Vagina (tissue), 2 donors: ENCODE measurements around the gene PCBP4. TPM values are rescaled to one million over a fixed set of nuclear protein-coding genes. Genes with fewer than 3 reads are reported as not detected.
A peak's percentile ranks its signal among the peaks of the same experiment; 100 is the strongest.

ENCODE experiments used
- DNase-seq, 2 donors: peaks; one replicate each; pipeline ENCODE4 v3.0.0-alpha.2; 2017; ENCODE audit errors: extremely low spot score in 2 of 2
- H3K27ac ChIP-seq: fragments of 200-600 bp; sonication (generic); one replicate; pipeline ENCODE4 v1.5.1; 2019
- H3K27me3 ChIP-seq: fragments of 200-600 bp; sonication (generic); one replicate; pipeline ENCODE4 v1.5.1; 2019
- H3K36me3 ChIP-seq, 2 donors: fragments of 200-600 bp; sonication (generic); one replicate each; pipeline ENCODE4 v1.5.1; 2017 to 2019
- H3K4me1 ChIP-seq: fragments of 200-600 bp; sonication (generic); one replicate; pipeline ENCODE4 v1.5.1; 2019
- H3K4me3 ChIP-seq, 2 donors: fragments of 200-600 bp; sonication (generic); 1 replicate in 1 of 2; 2 replicates in 1 of 2; pipeline ENCODE4 v1.5.1; 2016 to 2019
- H3K9me3 ChIP-seq: fragments of 200-600 bp; sonication (generic); one replicate; pipeline ENCODE4 v1.5.1; 2019
- POLR2A ChIP-seq, 2 donors: fragments of 450-650 bp; IDR thresholded peaks; one replicate each; pipeline ENCODE4 v1.6.1; 2017; ENCODE audit warnings: antibody characterized with exemption in 2 of 2, mild to moderate bottlenecking in 2 of 2, moderate library complexity in 2 of 2
- POLR2AphosphoS5 ChIP-seq, 2 donors: sonication (generic); formaldehyde crosslinking; IDR thresholded peaks; one replicate each; pipeline ENCODE4 v1.9.0; 2017; ENCODE audit warnings: antibody characterized with exemption in 2 of 2, mild to moderate bottlenecking in 2 of 2, low read depth in 1 of 2; ENCODE audit not compliant: insufficient read depth in 1 of 2
- intact Hi-C: fragments of 100-400 bp; cut with DNase I; formaldehyde crosslinking; loops from one replicate; pipeline ENCODE4 v1.15.1; 2023
- total RNA-seq: library from RNA; depleted of rRNA; stranded (reverse); fragments of >200 nt; gene quantifications from one replicate; pipeline ENCODE4 v1.2.3, GENCODE V29; 2016
- TF ChIP-seq, protein P1 (sequence below), 3 experiments: fragments of 450-650 bp in 2 of 3; fragments of 200-600 bp in 1 of 3; sonication (generic) in 1 of 3; IDR thresholded peaks; one replicate each; pipeline ENCODE4 v1.5.1; 2017 to 2019; ENCODE audit warnings: antibody characterized with exemption in 3 of 3, mild to moderate bottlenecking in 2 of 3, moderate library complexity in 2 of 3

PCBP4 gene
- total RNA-seq, 1 donor from 2014 or later = 36.6 TPM

DNA sequence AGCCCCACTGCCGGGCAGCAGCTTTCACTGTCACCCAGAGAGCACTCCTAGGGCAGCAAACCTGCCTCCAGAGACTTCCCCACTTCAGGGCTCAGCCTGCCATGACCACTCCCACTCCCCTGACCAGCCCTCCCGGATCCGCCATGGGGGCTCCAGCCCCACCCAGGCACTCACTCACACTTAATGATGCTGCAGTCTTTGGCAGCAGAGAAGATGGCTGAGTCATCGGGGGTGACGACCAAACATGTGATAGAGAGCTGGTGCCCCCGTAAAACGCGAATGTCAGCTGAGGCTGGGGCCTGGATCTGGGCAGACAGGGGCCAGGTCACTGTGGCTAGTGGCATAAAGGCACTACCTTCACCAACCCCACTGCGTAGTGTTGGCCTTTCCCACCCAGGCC is 30.2 kb downstream of the PCBP4 start:
- no peak overlapping the region for H3K4me3 ChIP-seq
- no peaks in the 10 kb centered on the region for H3K9me3 ChIP-seq
- peaks cover 0 to 50% of the 10 kb centered on the region in 2 donors for H3K36me3 ChIP-seq
- no peak overlapping the region for H3K27ac ChIP-seq
- H3K4me1 ChIP-seq = peaks cover 18% of the 10 kb centered on the region
- H3K27me3 ChIP-seq = no peaks in the 10 kb centered on the region
- peak in 1 of 2 donors; percentile 60 for DNase-seq
- no peak for TF ChIP-seq POLR2A (IDR thresholded peaks at IDR 0.05)
- TF ChIP-seq, protein P1, sequence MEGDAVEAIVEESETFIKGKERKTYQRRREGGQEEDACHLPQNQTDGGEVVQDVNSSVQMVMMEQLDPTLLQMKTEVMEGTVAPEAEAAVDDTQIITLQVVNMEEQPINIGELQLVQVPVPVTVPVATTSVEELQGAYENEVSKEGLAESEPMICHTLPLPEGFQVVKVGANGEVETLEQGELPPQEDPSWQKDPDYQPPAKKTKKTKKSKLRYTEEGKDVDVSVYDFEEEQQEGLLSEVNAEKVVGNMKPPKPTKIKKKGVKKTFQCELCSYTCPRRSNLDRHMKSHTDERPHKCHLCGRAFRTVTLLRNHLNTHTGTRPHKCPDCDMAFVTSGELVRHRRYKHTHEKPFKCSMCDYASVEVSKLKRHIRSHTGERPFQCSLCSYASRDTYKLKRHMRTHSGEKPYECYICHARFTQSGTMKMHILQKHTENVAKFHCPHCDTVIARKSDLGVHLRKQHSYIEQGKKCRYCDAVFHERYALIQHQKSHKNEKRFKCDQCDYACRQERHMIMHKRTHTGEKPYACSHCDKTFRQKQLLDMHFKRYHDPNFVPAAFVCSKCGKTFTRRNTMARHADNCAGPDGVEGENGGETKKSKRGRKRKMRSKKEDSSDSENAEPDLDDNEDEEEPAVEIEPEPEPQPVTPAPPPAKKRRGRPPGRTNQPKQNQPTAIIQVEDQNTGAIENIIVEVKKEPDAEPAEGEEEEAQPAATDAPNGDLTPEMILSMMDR (IDR thresholded peaks at IDR 0.05) = no peak
- no peak for TF ChIP-seq POLR2AphosphoS5 (IDR thresholded peaks at IDR 0.05; ENCODE audit: insufficient read depth in 1 of 2, low read depth in 1 of 2)
- intact Hi-C loops = loop anchor here (5.0 kb wide), 1 partner anchor 210 kb away; no protein-coding TSS in a partner anchor

DNA sequence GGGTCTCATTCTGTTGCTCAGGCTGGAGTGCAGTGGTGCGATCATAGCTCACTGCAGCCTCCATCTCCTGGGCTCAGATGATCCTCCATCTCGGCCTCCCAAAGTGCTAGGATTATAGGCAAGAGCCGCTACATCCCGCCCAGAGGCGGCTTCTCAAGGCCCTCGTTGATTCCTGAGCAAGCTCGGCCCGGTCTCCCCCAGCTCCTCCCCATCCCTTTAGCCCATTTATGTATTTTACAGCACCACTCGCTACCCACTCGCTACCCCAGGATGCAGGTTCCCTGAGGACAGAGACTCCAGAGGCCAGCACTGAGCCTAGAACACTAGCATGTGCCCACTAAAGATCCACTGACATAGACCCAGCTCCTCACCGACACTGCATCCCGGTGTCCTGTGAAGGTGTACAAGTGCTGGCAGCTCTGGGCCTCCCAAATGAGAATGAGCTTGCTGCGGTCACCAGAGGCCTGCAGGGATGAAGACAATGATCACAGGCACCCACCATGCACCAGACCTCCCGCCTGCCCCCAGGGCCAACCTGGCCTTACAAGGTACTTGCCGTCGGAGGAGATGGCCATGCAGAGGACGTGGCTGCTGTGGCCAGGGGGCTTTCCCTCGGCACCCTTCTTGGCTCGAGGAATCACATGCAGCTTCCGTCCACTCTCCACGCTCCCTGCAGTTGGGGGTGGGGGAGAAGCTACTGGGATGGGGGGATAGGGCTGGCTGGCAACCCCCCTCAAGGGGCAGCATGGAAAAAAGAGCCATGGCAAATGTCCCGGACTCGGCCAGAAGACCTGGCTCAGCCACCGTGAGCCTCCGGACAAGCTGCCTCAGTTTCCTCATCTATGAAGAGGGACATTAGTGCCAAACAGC is 31.1 kb downstream of the PCBP4 start:
- no peaks in the 10 kb centered on the region for H3K27me3 ChIP-seq
- H3K27ac ChIP-seq = no peak overlapping the region
- DNase-seq = peak in 1 of 2 donors; percentile 42
- H3K4me3 ChIP-seq = no peak overlapping the region
- no peak for TF ChIP-seq POLR2AphosphoS5 (IDR thresholded peaks at IDR 0.05; ENCODE audit: insufficient read depth in 1 of 2, low read depth in 1 of 2)
- TF ChIP-seq POLR2A (IDR thresholded peaks at IDR 0.05) = no peak
- TF ChIP-seq, protein P1 (IDR thresholded peaks at IDR 0.05) = no peak
- intact Hi-C loops = loop anchor here (5.0 kb wide), 1 partner anchor 211 kb away; no protein-coding TSS in a partner anchor
- peaks cover 0 to 50% of the 10 kb centered on the region in 2 donors for H3K36me3 ChIP-seq
- H3K4me1 ChIP-seq = peaks cover 14% of the 10 kb centered on the region
- H3K9me3 ChIP-seq = no peaks in the 10 kb centered on the region

DNA sequence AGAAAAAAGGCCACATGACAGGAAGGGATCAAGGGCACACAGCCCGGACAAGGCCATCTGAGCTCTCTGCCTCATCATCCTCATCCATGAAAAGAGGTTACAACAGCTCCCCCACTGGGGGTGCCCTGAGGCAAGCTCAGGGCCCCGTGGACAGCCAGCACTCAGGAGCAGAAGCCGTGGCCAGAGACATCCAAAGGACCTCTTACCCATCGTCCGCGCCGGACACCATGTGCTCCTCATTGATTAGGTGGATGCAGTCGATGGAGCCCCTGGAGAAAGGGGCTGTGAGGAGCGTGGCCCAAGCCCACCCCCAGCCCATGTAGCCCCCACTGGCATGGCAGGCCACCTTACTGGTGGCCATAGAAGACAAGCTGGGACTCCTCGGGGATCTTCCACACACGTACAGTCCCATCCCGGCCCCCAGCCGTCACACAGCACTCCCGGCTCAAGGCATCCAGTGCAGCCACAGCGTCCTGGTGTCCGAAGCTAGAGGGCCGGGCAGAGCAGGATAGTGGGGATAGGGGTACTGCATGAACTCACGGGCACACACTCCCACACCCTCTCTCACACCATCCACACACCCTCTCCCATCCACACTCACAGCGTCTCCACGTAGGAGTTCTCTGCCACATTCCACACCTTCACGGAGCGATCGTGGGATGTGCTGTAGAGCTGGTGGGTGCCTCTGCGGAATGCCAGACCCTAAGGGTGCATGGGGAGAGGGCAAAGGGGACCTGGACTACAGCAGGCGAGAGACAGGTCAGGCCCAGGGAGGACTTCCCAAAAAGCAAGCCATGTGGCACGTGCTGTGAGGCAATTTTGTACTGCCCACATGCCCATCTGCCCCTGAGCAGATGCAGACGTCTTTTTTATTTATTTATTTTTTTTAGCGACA is 32.0 kb downstream of the PCBP4 start:
- Histone ChIP-seq H3K36me3 (peaks cover 0 to 50% of the 10 kb centered on the region in 2 donors), H3K27me3 (no peaks in the 10 kb centered on the region), H3K4me1 (peaks cover 5% of the 10 kb centered on the region), H3K4me3 (no peak overlapping the region), H3K27ac (no peak overlapping the region), H3K9me3 (no peaks in the 10 kb centered on the region)
- DNase-seq = no peak
- intact Hi-C loops = loop anchor here (5.0 kb wide), 1 partner anchor 212 kb away; no protein-coding TSS in a partner anchor
- TF ChIP-seq, protein P1 (IDR thresholded peaks at IDR 0.05) = no peak
- TF ChIP-seq POLR2A (IDR thresholded peaks at IDR 0.05) = no peak
- no peak for TF ChIP-seq POLR2AphosphoS5 (IDR thresholded peaks at IDR 0.05; ENCODE audit: insufficient read depth in 1 of 2, low read depth in 1 of 2)

DNA sequence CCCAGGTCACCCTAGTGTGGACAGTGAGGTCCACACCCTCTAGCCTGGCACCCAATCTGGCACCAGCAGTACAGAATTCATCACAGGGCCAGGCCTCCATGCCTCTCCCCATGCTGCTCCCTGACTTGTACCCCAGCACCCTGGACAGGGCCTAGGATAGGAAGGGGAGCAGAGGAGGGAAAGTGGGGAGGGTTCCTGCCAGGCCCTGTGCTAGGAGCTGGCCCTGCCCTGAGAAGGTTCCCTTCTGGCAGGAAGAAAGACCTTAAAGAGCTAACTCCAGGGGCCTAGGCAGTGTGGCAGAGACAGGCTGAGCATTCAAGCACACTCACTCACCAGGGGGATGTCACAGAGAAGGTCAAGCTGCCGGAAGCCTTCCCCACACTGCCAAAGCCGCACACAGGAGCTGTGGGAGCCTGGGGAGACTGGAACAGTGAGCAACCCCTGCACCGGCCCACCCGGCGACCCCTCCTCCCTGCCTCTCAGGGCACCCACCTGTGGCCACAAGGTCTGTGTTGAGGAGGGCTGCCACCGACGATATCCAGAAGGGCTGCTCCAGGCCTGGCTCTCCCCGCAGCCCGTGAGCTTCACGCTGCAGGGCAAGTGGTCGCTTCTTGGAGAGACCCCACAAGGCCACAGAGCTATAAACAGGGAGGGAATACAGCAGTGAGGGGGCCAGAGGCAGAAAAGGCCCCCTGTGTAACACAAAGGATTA is 33.0 kb downstream of the PCBP4 start:
- intact Hi-C loops = no loop called here
- TF ChIP-seq, protein P1 (IDR thresholded peaks at IDR 0.05) = no peak
- TF ChIP-seq POLR2AphosphoS5 (IDR thresholded peaks at IDR 0.05; ENCODE audit: insufficient read depth in 1 of 2, low read depth in 1 of 2) (no peak), POLR2A (IDR thresholded peaks at IDR 0.05) (no peak)
- Histone ChIP-seq H3K27me3 (no peaks in the 10 kb centered on the region), H3K4me1 (no peaks in the 10 kb centered on the region), H3K9me3 (no peaks in the 10 kb centered on the region), H3K36me3 (peaks cover 0 to 50% of the 10 kb centered on the region in 2 donors), H3K27ac (no peak overlapping the region), H3K4me3 (no peak overlapping the region)
- DNase-seq = no peak
